Activated T-cell treated with anti-CD3 and anti-CD28 coated beads, Interleukin-2, amount 50 U/mL, for 1 hour (primary cell): ENCODE data around the gene GALNT2.
A peak's percentile ranks its signal among the peaks of the same experiment; 100 is the strongest.

Experiments
- DNase-seq: peaks from one replicate; pipeline ENCODE4 v3.0.0-alpha.2; 2020

Gene GALNT2

DNA sequence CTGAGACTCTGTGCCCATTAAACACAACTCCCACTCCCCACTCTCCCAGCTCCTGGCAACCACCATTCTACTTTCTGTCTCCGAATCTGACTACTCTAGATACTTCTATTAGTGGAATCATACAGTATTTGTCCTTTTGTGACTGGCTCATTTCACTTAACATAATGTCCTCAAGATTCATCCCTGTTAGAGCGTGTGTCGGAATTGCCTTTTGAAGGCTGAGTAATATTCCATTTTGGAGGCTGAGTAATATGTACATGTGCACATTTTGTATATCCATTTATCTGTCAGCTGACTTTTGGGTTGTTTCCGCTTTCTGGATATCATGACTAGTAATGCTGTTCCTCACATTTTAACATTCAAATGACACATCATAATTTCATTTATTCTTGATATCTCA, 30.3 kb downstream of the GALNT2 start:
- no peak for DNase-seq

DNA sequence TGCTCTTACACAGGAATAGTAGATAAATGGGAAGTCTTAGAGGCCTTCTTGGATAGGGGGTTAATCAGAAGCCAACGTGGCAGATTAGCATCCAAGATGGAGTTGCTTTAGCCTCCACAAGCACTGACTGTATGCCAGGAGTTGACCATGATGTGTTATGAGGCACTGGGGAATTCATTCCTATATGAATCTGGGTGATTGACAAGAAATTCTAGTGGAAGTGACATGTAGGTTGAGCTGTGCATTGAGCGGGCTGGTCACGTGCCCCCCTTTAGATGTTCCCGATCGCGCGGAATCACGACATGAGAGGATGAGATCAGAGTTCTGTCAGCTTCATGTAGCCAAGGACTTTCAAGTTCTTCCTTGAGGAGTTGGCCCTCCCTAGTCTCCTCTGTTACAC, 31.7 kb downstream of the GALNT2 start:
- no peak for DNase-seq

DNA sequence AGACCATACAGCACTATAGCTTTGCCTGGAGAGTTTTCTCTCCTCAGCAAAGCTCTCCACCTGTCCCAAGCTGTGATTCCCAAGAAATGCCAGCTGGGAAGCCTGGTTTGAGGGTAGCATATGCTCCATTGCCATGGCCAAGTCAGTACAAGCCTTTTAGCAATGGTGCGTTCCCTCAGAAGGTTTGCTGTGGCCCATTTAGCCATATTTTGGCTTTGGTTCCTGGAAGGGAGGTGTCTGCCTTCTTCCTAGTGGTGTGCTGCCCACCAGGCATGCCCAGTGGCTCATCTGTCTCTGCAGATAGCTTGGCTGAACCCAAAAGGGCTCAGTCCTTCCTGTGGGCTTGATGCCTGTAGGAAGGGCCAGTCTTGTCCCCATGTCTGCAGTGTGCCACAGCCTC, 32.4 kb downstream of the GALNT2 start:
- DNase-seq = no peak

DNA sequence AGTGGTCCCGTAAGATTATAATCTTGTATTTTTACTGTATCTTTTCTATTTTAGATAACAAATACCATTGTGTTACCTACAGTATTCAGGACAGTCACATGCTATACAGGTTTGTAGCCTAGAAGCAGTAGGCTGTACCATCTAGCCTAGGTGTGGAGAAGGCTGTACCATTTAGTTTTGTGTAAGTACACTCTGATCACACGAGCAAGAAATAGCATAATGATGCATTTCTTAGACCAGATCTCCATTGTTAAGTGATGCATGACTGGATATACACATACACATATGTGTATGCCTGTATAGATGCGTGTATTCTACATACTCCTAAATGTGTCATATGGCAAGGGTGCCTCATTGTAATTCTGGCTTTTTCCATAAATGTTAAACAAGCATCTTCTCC, 33.9 kb downstream of the GALNT2 start:
- DNase-seq = no peak

DNA sequence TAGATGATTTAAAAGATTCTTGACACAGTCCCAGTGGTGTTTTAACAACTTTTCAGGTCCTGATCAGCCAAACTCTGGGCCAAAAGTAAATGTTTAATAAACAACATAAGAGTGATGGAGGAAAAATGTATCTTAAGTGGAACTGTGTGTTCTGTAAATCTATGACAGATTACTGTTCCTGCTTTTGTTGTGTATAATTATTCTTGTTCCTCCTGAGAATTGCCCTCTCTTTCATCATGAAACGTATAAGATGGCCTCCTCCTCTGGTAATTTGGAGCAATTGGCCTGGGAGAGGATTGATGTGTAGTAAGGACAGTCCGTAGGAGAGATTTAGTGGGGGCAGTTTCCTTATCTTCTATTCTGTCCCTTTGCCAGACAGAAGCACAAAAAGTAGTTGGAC, 34.5 kb downstream of the GALNT2 start:
- DNase-seq = no peak

DNA sequence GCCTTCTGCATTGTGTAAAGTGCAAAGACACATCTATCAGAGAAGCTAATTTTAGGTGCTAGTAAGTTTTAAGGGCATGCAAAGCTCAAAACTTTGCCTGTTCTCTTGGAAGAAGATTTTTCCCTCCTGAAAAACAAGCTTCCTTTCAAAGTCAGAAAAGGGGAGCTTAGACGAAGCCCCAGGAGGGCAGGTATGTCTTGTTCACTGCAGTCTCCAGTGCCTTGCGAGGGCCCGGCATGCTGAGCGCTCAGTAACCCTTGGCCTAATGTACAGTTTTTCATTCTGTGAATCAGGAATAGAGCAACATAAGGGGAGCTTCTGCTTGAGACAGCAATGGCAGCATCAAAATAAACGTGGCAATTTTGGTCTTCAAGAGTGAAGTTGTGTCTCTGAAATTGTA, 35.0 kb downstream of the GALNT2 start:
- DNase-seq = no peak

DNA sequence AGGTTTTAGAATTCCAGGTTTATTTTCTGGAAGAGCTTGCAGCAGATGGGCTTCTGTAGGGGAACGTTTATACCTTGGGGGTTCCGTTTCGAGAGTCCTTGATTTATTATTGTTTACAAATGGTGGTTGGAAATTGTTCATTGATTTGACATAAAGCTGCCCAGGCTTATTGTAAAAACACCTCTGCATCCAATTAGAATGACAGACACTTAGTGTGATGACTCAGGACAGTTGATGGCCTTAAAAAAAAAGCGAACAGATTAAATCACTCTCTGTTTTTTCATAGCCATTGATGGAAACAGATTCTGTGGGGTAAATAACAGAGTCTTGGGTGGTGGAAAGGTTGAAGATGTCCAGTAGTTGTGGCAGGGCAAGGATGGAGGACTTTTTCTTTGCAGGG, 35.4 kb downstream of the GALNT2 start:
- no peak for DNase-seq

DNA sequence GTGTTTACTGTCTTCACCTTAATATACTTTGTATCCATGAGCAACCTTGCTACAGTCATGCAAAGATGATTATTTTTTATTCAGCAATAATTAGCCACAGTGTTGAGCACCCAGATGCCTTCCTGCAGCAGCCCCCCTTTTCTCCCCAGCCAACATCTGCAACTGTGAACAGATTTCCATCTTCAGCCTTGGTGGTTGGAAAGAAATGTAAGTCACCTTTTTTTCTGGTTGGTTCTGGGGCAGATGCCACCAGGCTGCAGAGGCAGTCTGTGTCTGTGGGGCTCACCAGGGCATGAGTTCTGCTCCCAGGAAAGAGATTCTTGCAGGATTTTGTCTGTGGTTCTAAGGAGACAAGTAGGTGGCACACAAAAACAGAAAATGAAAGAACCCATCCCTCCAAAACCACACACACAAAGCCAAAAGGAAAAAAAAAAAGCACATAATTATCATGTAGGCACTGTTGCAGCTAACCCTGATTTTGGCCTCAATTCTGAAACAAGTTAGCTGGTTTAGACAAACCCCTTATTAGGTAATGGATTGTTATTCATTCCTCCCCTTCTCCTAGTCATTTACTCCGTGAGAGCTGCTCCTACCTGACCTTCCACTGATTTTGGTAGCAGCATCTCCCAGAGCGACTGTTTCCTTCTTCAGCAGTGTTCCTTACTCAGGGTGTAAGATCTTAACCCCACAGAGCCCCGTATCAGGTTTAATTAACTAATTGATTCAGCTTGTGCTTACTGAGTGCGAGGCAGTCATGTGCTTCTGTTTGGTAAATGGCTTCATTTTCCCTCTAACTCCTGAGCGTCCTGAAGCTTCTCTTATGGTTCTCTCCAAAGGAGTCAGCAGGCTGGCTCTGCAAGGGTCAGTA, 36.5 kb downstream of the GALNT2 start:
- no peak for DNase-seq

DNA sequence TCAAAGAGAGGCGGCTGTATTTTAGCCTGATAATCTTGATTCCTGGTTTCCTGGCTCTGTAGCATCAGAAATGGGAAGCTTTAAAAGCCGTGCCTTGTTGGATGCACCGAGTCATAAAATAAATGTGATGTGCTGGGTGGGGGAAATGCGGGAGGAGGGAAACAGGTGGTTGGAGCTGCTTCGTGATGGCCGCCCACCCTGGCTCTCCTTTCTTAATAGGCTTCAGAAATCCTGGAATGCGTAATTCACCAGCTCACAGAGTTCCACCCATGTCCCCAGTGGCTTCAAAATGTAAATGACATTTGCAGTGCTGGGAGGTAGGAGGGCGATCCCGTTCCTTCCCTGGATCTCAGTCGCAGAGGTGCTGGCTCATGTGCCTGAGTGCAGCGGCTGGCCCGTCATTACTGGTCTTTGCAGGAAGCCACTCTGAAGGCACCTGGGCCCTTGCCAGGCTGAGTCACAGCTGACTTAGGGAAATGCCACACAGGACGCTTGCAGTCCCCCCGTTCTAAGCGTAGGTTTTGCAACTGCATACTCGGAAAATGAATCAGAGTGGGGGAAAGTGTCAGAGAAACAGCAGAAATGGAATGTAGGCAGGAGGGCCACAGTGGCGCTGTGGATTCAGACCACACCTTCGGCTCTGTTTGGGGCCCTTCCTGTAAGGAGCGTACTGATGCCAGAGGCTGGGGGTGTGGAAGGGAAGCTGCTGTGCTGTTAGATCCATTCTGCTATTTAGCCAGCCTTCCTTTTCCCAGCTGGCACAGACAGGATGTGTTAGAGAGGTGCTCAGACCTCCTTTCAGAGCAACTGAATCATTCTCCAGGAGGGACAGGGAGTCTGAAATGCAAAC, 37.6 kb downstream of the GALNT2 start:
- peak; percentile 51 for DNase-seq

DNA sequence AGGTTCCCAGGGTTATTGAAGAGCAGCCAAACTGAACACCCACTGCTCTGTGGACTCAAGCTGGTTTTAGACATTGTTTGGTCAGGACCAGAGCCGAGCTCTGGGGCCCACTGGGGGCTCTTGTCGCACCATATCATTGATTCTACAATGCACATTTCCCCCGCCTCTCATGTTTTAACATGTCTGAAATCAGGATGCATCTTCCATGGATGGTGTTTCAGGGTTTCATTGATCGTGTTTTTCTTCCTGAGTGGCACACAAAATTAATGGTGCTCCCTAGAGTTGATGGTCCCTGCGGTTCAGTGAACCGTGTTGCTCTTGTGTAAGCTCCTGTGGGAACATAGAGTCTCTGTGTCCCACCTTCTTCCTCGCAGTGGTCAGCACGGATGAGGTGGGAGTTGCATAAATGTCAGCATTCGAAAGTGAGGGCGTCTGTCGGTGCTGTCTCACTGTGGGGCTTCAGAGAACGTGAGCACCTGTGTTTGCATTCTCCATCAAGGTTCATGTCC, 38.3 kb downstream of the GALNT2 start:
- DNase-seq = no peak

DNA sequence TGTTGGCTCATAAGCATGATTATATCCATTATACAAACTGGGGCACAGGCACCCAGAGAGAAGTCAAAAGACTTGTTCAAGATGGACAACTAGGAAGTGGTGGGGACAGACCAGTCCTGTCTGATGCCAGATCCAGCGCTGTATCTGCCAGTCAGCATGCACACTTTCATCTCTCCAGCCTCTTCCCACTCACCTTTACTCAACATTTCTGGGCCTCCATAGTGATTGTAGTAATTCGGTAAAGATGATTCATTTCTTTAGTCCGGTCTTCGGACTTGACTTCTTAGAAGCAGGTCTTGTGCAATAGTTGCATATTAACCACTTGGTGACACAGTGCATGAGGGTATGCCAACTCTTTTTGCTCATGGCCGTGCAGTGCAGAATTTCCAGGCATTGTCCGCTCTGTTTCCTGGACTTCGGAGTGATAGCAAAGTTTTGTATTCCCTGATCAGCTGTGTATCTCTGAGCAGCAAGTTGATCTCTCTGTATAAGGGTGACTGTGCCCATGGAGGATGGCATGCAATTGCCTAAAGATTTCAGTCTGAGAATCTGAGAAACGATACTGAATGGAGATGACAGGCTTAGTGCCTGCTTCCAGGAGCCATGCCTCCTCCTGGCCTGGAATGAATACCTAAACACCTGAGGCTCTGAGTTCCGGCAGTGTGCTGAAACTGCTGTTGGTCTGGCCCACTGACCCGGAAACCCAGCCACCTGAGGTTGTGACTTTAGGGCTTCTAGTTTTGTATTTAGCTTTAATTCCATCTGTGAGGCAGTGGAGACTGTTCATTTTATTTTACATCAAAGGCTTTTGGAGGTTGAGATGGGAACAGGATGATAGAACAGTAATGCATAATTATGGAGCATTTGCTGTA, 39.0 kb downstream of the GALNT2 start:
- DNase-seq = no peak

DNA sequence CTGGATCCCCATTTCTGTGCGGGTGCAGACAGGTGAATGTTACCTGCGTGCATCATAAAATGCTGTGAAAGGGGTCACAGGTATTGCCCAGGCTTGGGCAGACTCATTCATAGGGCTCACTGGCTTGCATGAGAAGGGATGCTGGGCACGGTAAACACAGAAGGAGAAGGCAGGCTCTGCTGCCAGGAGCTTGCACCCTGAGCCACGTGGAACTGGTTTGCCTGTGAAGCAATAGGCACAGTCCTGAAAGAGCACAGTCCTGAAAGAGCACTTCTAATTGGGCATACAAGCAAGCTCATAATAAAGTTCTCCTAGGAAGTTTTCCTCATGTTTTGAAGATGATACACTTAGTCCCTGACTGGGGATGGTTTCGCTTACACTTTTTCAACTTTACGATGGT, 40.9 kb downstream of the GALNT2 start:
- no peak for DNase-seq

DNA sequence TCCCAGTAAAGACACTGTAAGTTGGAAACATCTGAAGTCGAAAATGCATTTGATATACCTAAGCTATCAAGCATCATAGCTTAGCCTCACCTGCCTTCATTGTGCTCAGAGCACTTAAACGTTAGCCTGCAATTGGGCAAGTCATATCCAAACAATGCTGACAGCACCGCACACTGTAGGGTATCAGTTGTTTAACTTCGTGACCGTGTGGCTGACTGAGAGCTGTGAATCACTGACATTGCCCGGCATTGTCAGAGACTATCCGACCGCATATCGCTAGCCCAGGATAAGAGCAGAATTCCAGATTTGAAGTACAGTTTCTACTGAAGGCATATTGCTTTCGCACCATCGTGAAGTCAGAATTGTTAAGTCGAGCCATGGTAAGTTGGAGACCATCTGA, 41.5 kb downstream of the GALNT2 start:
- DNase-seq = no peak

DNA sequence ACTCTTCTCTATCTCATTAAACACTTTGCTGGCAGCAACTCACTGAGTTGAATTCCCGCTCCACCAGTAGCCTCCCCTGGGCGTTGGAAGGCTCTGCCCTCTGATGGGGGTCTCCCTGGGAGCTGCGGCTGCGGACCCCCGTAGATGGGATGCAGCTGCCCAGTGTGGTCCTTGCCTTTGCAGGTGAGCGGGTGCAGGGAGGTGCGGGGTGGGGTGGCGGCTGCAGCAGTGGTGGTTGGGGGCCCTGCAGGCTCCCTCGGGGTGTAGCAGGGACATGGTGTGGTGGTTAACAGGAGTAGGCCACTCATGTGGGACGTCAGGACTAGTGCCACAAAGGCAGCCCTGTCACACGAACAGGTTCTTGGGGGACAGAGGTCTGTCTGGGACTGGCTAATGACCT, 42.0 kb downstream of the GALNT2 start:
- DNase-seq = no peak

DNA sequence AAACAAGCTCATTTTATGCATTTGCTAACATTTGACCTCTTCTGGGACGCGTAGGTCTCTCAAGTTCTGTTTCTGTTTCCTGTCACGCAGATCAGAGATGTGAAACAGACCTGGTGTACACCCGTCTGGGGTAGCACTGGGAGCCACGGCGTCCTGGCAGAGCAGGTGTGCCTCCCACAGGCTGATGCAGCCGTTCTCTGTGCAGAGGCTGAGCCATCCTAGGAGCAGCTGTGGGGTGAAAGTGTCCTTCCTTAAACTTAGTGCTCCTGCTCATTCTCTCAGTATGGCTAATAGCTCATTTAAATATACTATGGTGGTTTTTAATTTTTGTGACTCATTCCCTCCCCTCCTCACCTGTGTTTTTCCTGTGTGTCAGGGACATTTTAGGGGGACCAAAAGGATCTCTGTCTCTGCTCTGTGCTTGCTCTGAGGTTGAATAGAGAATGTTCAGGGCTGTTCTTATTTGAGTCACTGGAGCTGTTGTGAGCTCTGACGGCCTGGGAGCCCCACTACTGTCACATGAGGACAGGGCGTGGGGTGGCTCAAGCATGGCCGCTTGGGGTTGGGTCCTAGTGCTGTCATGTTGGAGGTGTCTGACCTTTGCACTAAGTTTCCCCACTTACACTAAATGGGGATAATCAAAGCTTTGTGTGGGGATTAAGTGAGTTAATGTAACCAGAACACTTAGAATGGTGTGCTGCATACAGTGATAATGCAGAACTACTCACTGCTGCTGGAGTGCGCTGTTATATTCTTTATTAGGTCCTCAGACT, 43.0 kb downstream of the GALNT2 start:
- peak; percentile 41 for DNase-seq

DNA sequence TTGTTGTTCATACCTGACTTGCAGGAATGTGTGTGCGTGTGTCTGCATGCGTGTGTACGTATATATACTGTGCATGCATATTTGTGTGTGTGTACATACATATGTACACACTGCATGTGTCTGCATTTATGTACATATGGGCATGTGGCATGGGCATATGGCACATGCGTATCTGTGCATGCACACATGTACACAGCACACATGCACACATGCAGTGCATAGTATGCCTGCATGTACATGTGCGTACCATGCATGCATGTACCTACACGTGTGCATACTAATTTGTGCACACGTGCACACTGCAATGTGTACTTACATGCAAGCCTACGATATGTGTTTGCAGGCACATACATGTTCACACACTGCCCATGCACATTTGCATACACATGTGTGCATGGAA, 43.9 kb downstream of the GALNT2 start:
- no peak for DNase-seq

DNA sequence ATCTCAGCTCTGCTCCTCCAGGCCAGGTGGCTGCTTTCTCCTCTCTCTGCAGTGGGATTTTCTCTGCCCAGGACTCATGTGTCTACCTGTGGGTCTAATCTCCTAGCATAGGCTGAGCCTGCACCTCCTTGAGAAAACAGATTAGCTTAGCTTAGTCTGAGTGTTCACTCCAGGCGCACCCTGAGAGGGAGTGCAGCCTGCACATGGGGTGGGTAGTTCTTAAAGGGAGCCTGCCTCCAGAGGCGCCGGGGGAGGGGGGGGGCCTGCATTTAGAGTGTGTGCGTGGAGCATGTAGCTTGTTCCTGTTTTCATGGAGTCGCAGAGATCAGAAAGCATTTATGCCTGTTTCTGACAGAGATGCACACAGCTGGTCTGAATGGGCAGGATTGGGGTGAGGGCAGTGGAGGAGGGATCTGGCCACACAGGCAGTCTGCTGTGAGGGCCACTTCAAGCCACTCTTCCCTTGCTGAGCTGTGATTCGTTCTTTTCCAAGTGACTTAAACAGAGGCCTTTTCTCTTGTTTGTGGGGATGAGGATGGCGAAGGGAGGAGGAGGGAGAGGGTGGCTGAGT, 45.2 kb downstream of the GALNT2 start:
- no peak for DNase-seq

DNA sequence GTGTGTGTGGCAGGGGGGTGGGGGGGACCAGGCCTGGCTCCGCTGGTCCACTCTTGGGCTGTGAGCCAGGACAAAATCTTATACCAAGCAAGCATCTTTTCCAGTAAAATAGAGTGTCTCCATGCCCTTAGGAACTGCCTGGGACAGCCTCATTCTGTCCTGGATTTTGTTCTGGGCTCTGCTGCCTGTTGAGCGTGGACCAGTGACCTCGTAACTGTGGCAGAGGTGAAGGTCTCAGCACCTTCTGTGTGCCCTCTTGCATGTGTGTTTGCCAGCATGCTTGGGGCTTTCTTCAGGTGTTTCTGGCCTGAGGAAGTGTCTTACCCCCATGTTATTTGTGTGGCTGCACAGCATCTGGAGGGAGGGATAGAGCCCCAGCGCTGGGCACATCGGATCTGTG, 45.7 kb downstream of the GALNT2 start:
- no peak for DNase-seq

DNA sequence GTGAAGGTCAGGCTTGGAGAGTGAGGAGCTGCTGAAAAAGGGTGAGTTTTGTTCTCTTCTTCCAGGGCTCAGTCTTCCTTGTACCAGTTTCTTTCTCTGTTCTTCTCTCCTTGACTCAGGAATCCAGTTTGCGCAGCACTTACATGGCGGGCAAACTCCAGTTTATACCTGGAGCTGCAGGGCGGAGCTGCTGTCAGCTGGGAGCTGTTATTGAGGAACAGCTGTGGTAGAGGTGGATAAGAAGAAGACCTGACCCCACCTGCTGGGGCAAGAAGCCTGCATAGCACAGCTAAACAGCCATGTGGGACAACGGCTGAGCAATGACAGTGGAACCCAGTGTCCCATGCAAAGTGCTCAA, 46.2 kb downstream of the GALNT2 start:
- DNase-seq = no peak

DNA sequence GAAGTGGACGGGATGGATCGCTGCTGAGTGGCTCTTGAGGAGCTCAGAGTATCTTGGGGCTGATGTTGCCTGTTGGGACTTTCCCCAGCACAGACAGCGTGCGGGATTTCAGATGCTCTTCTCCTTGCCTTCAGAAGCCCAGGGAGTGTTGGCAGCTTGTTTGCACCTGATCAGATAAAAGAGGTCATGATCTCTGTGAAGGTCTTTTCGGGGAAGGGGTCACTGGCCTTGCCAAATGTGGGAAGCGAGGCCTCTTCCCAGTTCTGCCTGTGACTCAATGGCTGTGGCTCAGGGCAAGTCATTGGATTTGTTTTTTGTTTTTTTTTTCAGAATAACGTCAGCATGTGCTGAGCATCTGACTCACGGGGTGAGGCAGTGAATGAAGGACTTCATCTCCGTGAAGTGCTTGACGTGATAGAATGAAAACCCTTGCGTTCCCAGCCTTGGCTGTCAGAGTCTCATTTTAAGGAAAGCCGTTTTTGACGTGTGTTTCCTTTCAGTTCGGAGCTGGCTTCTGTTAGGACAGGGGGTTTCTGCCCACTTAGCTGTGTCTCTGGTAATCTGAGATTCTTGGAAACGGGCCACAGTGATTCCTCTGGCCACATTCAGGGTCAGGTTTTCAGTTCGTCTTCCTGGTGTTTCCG, 46.7 kb downstream of the GALNT2 start:
- DNase-seq = no peak

DNA sequence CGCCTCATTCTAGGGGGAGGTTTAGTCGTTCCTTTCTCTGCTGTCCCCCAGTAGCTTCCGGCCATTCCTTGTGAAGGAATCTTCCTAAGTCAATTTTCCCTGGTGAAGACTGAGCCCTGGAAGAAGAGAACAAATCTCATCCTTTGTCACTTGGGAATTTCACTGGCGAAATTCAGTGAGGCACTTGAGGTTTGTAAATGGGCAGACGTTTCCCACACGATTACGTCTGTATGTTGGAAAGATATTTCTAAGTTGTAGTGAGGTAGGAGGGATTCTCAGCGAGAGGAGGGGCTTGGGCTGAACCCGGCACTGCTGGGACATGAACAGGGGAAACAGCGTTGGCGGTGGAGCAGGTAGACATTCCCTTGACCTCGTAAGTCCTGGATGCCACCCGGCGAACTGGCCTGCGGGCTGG, 47.2 kb downstream of the GALNT2 start:
- DNase-seq = no peak
